NB4 (cell line): ENCODE data around the gene KCNQ2.

Experiments
- DNase-seq: peaks from one replicate; pipeline ENCODE4 v3.0.0; 2010; ENCODE audit warnings: low read depth
- H3K4me3 ChIP-seq: one replicate; pipeline ENCODE4 v1.5.1; 2011; ENCODE audit warnings: mild to moderate bottlenecking, low read depth, low read length, moderate library complexity
- CTCF ChIP-seq: IDR thresholded peaks from one replicate; pipeline ENCODE4 v1.5.1; 2012; ENCODE audit warnings: low read depth, low read length
- MAX ChIP-seq: IDR thresholded peaks from 2 replicates; pipeline ENCODE4 v1.6.1; 2011; ENCODE audit warnings: low read depth, low read length
- MYC ChIP-seq: IDR thresholded peaks from 2 replicates; pipeline ENCODE4 v1.6.1; 2011; ENCODE audit warnings: low read depth, low read length
- POLR2A ChIP-seq: IDR thresholded peaks from 2 replicates; pipeline ENCODE4 v1.6.1; 2011; ENCODE audit warnings: mild to moderate bottlenecking; ENCODE audit not compliant: insufficient read length; ENCODE audit errors: extremely low read depth

The KCNQ2 gene

GRCh38 chr20:63471002-63471716 lies 1.3 kb downstream of the KCNQ2 start:
- TF ChIP-seq POLR2A: no peak
- no peak for TF ChIP-seq MAX
- TF ChIP-seq CTCF: no peak
- no peak for TF ChIP-seq MYC
- no peak overlapping the region for H3K4me3 ChIP-seq

GRCh38 chr20:63470410-63470809 lies 2.0 kb downstream of the KCNQ2 start:
- DNase-seq: no peak
- H3K4me3 ChIP-seq: no peak overlapping the region
- TF ChIP-seq MYC: no peak
- TF ChIP-seq POLR2A: no peak
- no peak for TF ChIP-seq MAX
- TF ChIP-seq CTCF: no peak

More at GRCh38 chr20:63471002-63471716, 1.3 kb downstream of the KCNQ2 start:
- no peak for DNase-seq

GRCh38 chr20:63469713-63470101 lies 2.7 kb downstream of the KCNQ2 start:
- H3K4me3 ChIP-seq: no peak overlapping the region
- DNase-seq: no peak
- TF ChIP-seq CTCF (no peak), MAX (no peak), POLR2A (no peak), MYC (no peak)

GRCh38 chr20:63469019-63469712 lies 3.3 kb downstream of the KCNQ2 start:
- no peak for DNase-seq
- no peak for TF ChIP-seq CTCF
- no peak for TF ChIP-seq MAX
- TF ChIP-seq MYC: no peak
- TF ChIP-seq POLR2A: no peak
- H3K4me3 ChIP-seq: no peak overlapping the region

GRCh38 chr20:63468421-63468820 lies 4.0 kb downstream of the KCNQ2 start:
- TF ChIP-seq POLR2A (no peak), MYC (no peak), CTCF (no peak), MAX (no peak)
- no peak for DNase-seq
- H3K4me3 ChIP-seq: no peak overlapping the region
